Kidney (tissue), 14 donors: Measurements from ENCODE around the gene OLA1. TPM values are rescaled to one million over a fixed set of nuclear protein-coding genes. Genes with fewer than 3 reads are reported as not detected.

Experiments
- DNase-seq, 5 donors: peaks; one replicate each; pipeline ENCODE4 v3.0.0-alpha.2; 2013 to 2020
- FAIRE-seq: peaks from 2 replicates; lab custom pipeline; 2012; peaks lifted over from hg19 to GRCh38; lab: Jason Lieb, UNC
- H3K27ac ChIP-seq, 2 donors: one replicate each; pipeline ENCODE4 v1.7.0; 2013; ENCODE audit warnings: low read depth in 2 of 2, low read length in 2 of 2, inconsistent platforms in 1 of 2
- H3K27me3 ChIP-seq: one replicate; pipeline ENCODE4 v1.7.1; 2013; ENCODE audit warnings: low read length, inconsistent platforms; ENCODE audit not compliant: control insufficient read depth, insufficient read depth
- H3K36me3 ChIP-seq, 3 donors: one replicate each; pipeline versions ENCODE4 v1.7.0 to v1.7.1; 2013; ENCODE audit warnings: low read length in 3 of 3, control low read depth in 1 of 3, inconsistent platforms in 1 of 3; ENCODE audit not compliant: insufficient read depth in 3 of 3, control insufficient read depth in 2 of 3
- H3K4me1 ChIP-seq, 3 donors: one replicate each; pipeline versions ENCODE4 v1.7.0 to v1.7.1; 2013; ENCODE audit warnings: low read length in 3 of 3, inconsistent platforms in 1 of 3, low read depth in 1 of 3; ENCODE audit not compliant: control insufficient read depth in 2 of 3, insufficient read depth in 2 of 3
- H3K4me3 ChIP-seq, 3 donors: one replicate each; pipeline versions ENCODE4 v1.7.0 to v1.8.1; 2013; ENCODE audit warnings: low read length in 3 of 3, control low read depth in 1 of 3, inconsistent platforms in 1 of 3
- H3K9ac ChIP-seq, 3 donors: one replicate each; pipeline versions ENCODE4 v1.7.0 to v1.7.1; 2013; ENCODE audit warnings: low read length in 3 of 3, control low read depth in 1 of 3, inconsistent platforms in 1 of 3
- H3K9me3 ChIP-seq, 3 donors: one replicate each; pipeline versions ENCODE4 v1.7.0 to v1.7.1; 2013; ENCODE audit warnings: low read length in 3 of 3, control low read depth in 1 of 3, inconsistent platforms in 1 of 3; ENCODE audit not compliant: control insufficient read depth in 2 of 3, insufficient read depth in 1 of 3
- CTCF ChIP-seq: IDR thresholded peaks from 3 replicates; pipeline ENCODE4 v1.5.1; 2012; ENCODE audit warnings: mild to moderate bottlenecking, moderate library complexity, borderline replicate concordance; ENCODE audit not compliant: insufficient read depth; ENCODE audit errors: extremely low read depth
- intact Hi-C: fragments of 100-400 bp; cut with DNase I; formaldehyde crosslinking; loops from one replicate; pipeline ENCODE4 v1.11.1; 2022
- polyA plus RNA-seq: library from polyadenylated mRNA; stranded (reverse); fragments of 350-450 nt; fragmentation: Illumina TruSeq; extraction: RNeasy Lipid Tissue Mini Kit (QIAGEN cat#74804); gene quantifications from one replicate; pipeline ENCODE4 v1.2.3, GENCODE V29; 2014; ENCODE audit warnings: low read depth, low replicate concordance; ENCODE audit not compliant: insufficient read depth
- total RNA-seq: library from RNA; stranded (reverse); fragmentation: NEBNext Ultra II Directional; extraction: Animal tissue kit (Norgen Biotek cat#: 25700); gene quantifications from one replicate; pipeline ENCODE4 v1.2.1, GENCODE V29; 2021
- donor health status: control.
- donor health status: control.
- donor health status: control.
- donor health status: control.
- donor health status: control.
- donor health status: DM: yes; HTN: yes; CAD: no.
- donor health status: Normal renal cell carcinoma (clear cell type).

Gene OLA1
- total and polyA plus RNA-seq, 2 donors from 2014 or later: 64.2 to 90.0 TPM

- TF ChIP-seq CTCF: no peak
- intact Hi-C loops: no loop called here
- Histone ChIP-seq H3K27ac (no peak overlapping the region), H3K27me3 (no peaks in the 10 kb centered on the region), H3K4me1 (peaks cover 0 to 5% (median 3%) of the 10 kb centered on the region in 3 donors), H3K4me3 (no peak overlapping the region), H3K36me3 (no peaks in the 10 kb centered on the region), H3K9me3 (no peaks in the 10 kb centered on the region), H3K9ac (no peak overlapping the region)
- DNase-seq (no peak), FAIRE-seq (no peak)
Measured at GRCh38 chr2:174184915-174185314, 63.4 kb downstream of the OLA1 start.

DNA sequence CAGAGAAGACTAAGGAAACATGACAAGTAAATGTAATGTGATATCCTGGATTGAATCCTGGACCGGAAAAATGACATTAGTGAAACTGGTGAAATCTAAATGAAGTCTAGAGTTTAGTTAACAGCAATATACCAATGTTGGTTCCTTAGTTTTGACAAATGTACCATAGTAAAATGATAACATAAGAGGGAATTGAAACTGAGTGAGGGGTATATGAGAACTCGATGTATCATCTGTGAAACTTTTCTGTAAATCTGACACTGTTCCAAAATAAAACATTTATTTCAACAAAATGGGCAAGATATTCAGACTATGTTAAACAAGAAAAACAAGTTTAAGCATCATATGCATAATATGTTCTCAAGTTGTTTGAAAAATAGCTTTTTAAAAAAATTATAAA lies 63.8 kb downstream of the OLA1 start:
- no peak overlapping the region for H3K27ac ChIP-seq
- H3K9me3 ChIP-seq: no peaks in the 10 kb centered on the region
- no peak for FAIRE-seq
- no peak overlapping the region for H3K4me3 ChIP-seq
- H3K36me3 ChIP-seq: no peaks in the 10 kb centered on the region
- TF ChIP-seq CTCF: no peak
- H3K4me1 ChIP-seq: peaks cover 0 to 5% (median 3%) of the 10 kb centered on the region in 3 donors
- DNase-seq: no peak
- H3K27me3 ChIP-seq: no peaks in the 10 kb centered on the region
- intact Hi-C loops: no loop called here
- no peak overlapping the region for H3K9ac ChIP-seq

DNA sequence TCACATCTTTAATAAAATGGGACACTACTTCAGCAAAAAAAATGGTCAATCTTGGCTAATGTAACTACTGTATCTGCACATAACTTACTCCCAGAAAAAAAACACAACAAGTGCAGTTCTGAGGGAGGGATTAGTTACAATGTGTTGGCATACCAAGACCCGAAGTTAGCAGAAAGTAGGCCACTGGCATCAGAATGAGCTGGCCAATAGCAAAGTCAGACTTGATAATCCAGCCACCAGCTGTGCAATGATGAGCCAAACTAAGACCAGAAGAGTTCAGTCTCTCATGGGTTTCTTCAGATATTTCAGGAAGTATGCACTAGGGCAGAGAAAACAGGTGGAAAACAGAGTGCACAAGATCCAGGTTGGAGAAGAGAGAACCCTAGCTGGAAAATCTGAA lies 65.3 kb downstream of the OLA1 start:
- no peak for TF ChIP-seq CTCF
- DNase-seq: no peak
- intact Hi-C loops: no loop called here
- Histone ChIP-seq H3K27ac (no peak overlapping the region), H3K4me3 (no peak overlapping the region), H3K9me3 (no peaks in the 10 kb centered on the region), H3K27me3 (no peaks in the 10 kb centered on the region), H3K4me1 (peaks cover 0 to 5% (median 3%) of the 10 kb centered on the region in 3 donors), H3K9ac (no peak overlapping the region), H3K36me3 (no peaks in the 10 kb centered on the region)
- FAIRE-seq: no peak

DNA sequence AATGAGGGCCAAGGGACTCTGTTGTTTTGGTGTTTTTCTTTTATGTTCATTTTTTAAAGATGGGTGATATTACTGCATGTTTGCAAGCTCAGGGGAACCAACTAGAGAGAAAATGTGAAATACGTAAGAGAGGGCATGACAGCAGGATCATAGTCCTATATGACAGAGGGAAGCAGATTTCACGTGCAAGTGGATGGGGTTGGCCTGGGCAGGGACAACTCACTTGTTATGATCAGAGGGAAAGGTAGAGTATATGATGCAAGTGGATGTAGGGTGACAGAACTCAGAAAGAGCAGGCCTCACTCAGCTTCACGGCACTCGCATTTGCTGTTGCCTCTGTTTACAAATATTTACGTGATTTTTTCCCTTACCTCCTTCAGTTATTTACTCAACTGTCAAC lies 67.0 kb downstream of the OLA1 start:
- TF ChIP-seq CTCF: no peak
- DNase-seq (no peak), FAIRE-seq (no peak)
- Histone ChIP-seq H3K27ac (no peak overlapping the region), H3K36me3 (no peaks in the 10 kb centered on the region), H3K27me3 (no peaks in the 10 kb centered on the region), H3K4me3 (no peak overlapping the region), H3K4me1 (peaks cover 0 to 5% (median 3%) of the 10 kb centered on the region in 3 donors), H3K9ac (no peak overlapping the region), H3K9me3 (no peaks in the 10 kb centered on the region)
- intact Hi-C loops: no loop called here
